ENCODE measurements around the gene VANGL2.

VANGL2 gene

GRCh38 chr1:160465123-160465522, 64.8 kb downstream of the VANGL2 start:
- peak; percentile 71 for DNase-seq

- DNase-seq, result no peak
Observed at GRCh38 chr1:160466961-160467360, 66.6 kb downstream of the VANGL2 start.

GRCh38 chr1:160467576-160467975, 67.2 kb downstream of the VANGL2 start:
- no peak for DNase-seq

- DNase-seq, result no peak
Observed at GRCh38 chr1:160471253-160471652, 70.9 kb downstream of the VANGL2 start.

- no peak for DNase-seq
Observed at GRCh38 chr1:160472112-160472511, 71.7 kb downstream of the VANGL2 start.

- DNase-seq, result no peak
Observed at GRCh38 chr1:160474392-160475242, 74.3 kb downstream of the VANGL2 start.

All from NCI-H526 treated with DMSO at 0.1 percent for 48 hours (cell line).